SK-N-MC (cell line): ENCODE measurements around the gene TMEM244.

ENCODE experiments used
- DNase-seq: peaks from one replicate; pipeline ENCODE4 v3.0.0-alpha.2; 2011; ENCODE audit warnings: low read depth, low spot score
- H3K27ac ChIP-seq: fragments of 200-600 bp; sonication (generic); 2 replicates; pipeline ENCODE4 v1.5.1; 2016; ENCODE audit warnings: mixed run types
- H3K36me3 ChIP-seq: fragments of 200-600 bp; sonication (generic); 2 replicates; pipeline ENCODE4 v1.6.1; 2017; ENCODE audit warnings: antibody characterized with exemption, low read length, mixed read lengths; ENCODE audit not compliant: insufficient read depth
- H3K4me3 ChIP-seq: fragments of 200-600 bp; sonication (generic); 2 replicates; pipeline ENCODE4 v1.5.1; 2016
- H3K9ac ChIP-seq: fragments of 200-600 bp; sonication (generic); 2 replicates; pipeline ENCODE4 v1.8.0; 2017; ENCODE audit warnings: mixed run types, mixed read lengths; ENCODE audit not compliant: insufficient read length
- H3K9me3 ChIP-seq: fragments of 200-600 bp; sonication (generic); 2 replicates; pipeline ENCODE4 v1.6.1; 2017; ENCODE audit warnings: low read depth, mild to moderate bottlenecking, antibody characterized with exemption, low read length, moderate library complexity, mixed read lengths
- EZH2 ChIP-seq: fragments of 200-600 bp; sonication (generic); IDR thresholded peaks from one replicate; pipeline ENCODE4 v1.6.1; 2017; ENCODE audit warnings: antibody characterized with exemption
- FOXP2 ChIP-seq: optimal IDR thresholded peaks from 2 replicates; pipeline ENCODE3; 2011; ENCODE audit warnings: mild to moderate bottlenecking, moderate library complexity; ENCODE audit not compliant: insufficient read depth; ENCODE audit errors: extremely low read length, control extremely low read depth
- POLR2AphosphoS5 ChIP-seq: IDR thresholded peaks from 2 replicates; pipeline ENCODE4 v1.6.1; 2012; ENCODE audit warnings: mild to moderate bottlenecking, low read depth, low read length, borderline replicate concordance

The TMEM244 gene

GRCh38 chr6:129863664-129864063 lies 2.5 kb upstream of the TMEM244 start:
- H3K27ac ChIP-seq = no peak overlapping the region
- H3K9ac ChIP-seq = no peak overlapping the region
- H3K36me3 ChIP-seq = no peaks in the 10 kb centered on the region
- TF ChIP-seq EZH2 = no peak
- no peak for TF ChIP-seq POLR2AphosphoS5
- no peak for TF ChIP-seq FOXP2
- no peak for DNase-seq
- H3K9me3 ChIP-seq = no peaks in the 10 kb centered on the region
- H3K4me3 ChIP-seq = no peak overlapping the region

GRCh38 chr6:129859524-129859923 lies 1.6 kb downstream of the TMEM244 start:
- no peak overlapping the region for H3K9ac ChIP-seq
- no peak overlapping the region for H3K4me3 ChIP-seq
- no peak for DNase-seq
- TF ChIP-seq FOXP2 = no peak
- no peak for TF ChIP-seq EZH2
- TF ChIP-seq POLR2AphosphoS5 = no peak
- H3K9me3 ChIP-seq = no peaks in the 10 kb centered on the region
- peak overlapping the region; percentile 64; the same call in 1 of the 2 replicates for H3K27ac ChIP-seq
- H3K36me3 ChIP-seq = no peaks in the 10 kb centered on the region

GRCh38 chr6:129857838-129858237 lies 3.3 kb downstream of the TMEM244 start:
- H3K9me3 ChIP-seq = no peaks in the 10 kb centered on the region
- H3K36me3 ChIP-seq = no peaks in the 10 kb centered on the region
- H3K27ac ChIP-seq = no peak overlapping the region
- no peak overlapping the region for H3K9ac ChIP-seq
- TF ChIP-seq EZH2 = no peak
- TF ChIP-seq FOXP2 = no peak
- no peak for TF ChIP-seq POLR2AphosphoS5
- DNase-seq = no peak
- H3K4me3 ChIP-seq = no peak overlapping the region

- Histone ChIP-seq H3K4me3 (no peak overlapping the region), H3K27ac (no peak overlapping the region), H3K9ac (no peak overlapping the region), H3K9me3 (no peaks in the 10 kb centered on the region), H3K36me3 (no peaks in the 10 kb centered on the region)
- TF ChIP-seq POLR2AphosphoS5 (no peak), FOXP2 (no peak), EZH2 (no peak)
- DNase-seq = no peak
Measured at GRCh38 chr6:129853996-129854711, 7.0 kb downstream of the TMEM244 start.

- no peak for DNase-seq
- no peak overlapping the region for H3K4me3 ChIP-seq
- no peak overlapping the region for H3K27ac ChIP-seq
- no peak for TF ChIP-seq EZH2
- no peak for TF ChIP-seq POLR2AphosphoS5
- TF ChIP-seq FOXP2 = no peak
- no peaks in the 10 kb centered on the region for H3K9me3 ChIP-seq
- H3K36me3 ChIP-seq = no peaks in the 10 kb centered on the region
- no peak overlapping the region for H3K9ac ChIP-seq
Measured at GRCh38 chr6:129852257-129852858, 8.8 kb downstream of the TMEM244 start.

- H3K9ac ChIP-seq = no peak overlapping the region
- no peak for TF ChIP-seq FOXP2
- no peak for TF ChIP-seq EZH2
- no peak; the same call in 1 of the 2 replicates for TF ChIP-seq POLR2AphosphoS5
- no peak for DNase-seq
- H3K9me3 ChIP-seq = no peaks in the 10 kb centered on the region
- H3K36me3 ChIP-seq = no peaks in the 10 kb centered on the region
- no peak overlapping the region for H3K27ac ChIP-seq
- no peak overlapping the region for H3K4me3 ChIP-seq
Measured at GRCh38 chr6:129849456-129849855, 11.7 kb downstream of the TMEM244 start.

GRCh38 chr6:129846761-129847160 lies 14.4 kb downstream of the TMEM244 start:
- no peak for TF ChIP-seq FOXP2
- TF ChIP-seq EZH2 = no peak
- TF ChIP-seq POLR2AphosphoS5 = no peak
- no peak overlapping the region for H3K27ac ChIP-seq
- no peak overlapping the region for H3K4me3 ChIP-seq
- H3K36me3 ChIP-seq = no peaks in the 10 kb centered on the region
- no peak overlapping the region for H3K9ac ChIP-seq
- no peak for DNase-seq
- no peaks in the 10 kb centered on the region for H3K9me3 ChIP-seq

- Histone ChIP-seq H3K27ac (no peak overlapping the region), H3K4me3 (no peak overlapping the region), H3K36me3 (no peaks in the 10 kb centered on the region), H3K9me3 (no peaks in the 10 kb centered on the region), H3K9ac (no peak overlapping the region)
- no peak for DNase-seq
- no peak for TF ChIP-seq FOXP2
- TF ChIP-seq POLR2AphosphoS5 = no peak
- TF ChIP-seq EZH2 = no peak
Measured at GRCh38 chr6:129845696-129846095, 15.4 kb downstream of the TMEM244 start.
